GM21447 (cell line): ENCODE measurements around the gene MAP2.
"Not testable (repeated sequence)": the region's sequence is repeated elsewhere in the genome, so short reads cannot be mapped to it uniquely, and the experiment has no call there.

Source experiments
- ATAC-seq: cut with Tn5 transposase; IDR thresholded peaks from one replicate; pipeline ENCODE4 v1.9.1; 2021; ENCODE audit not compliant: unreplicated experiment

Gene MAP2

GRCh38 chr2:209584472-209584871, 160.6 kb downstream of the MAP2 start:
- no peak for ATAC-seq

GRCh38 chr2:209584915-209585314, 161.1 kb downstream of the MAP2 start:
- no peak for ATAC-seq

GRCh38 chr2:209591021-209591420, 167.2 kb downstream of the MAP2 start:
- ATAC-seq: no peak

GRCh38 chr2:209592106-209592505, 168.3 kb downstream of the MAP2 start:
- ATAC-seq: no peak

GRCh38 chr2:209593930-209594329, 170.1 kb downstream of the MAP2 start:
- ATAC-seq: no peak

- ATAC-seq: no peak
These were observed 172.4 kb downstream of the MAP2 start for GRCh38 chr2:209596262-209596661.

- not testable (repeated sequence) for ATAC-seq
These were observed 174.4 kb downstream of the MAP2 start for GRCh38 chr2:209598227-209598626.

GRCh38 chr2:209600341-209601171, 176.7 kb downstream of the MAP2 start:
- ATAC-seq: no peak

- no peak for ATAC-seq
These were observed 177.7 kb downstream of the MAP2 start for GRCh38 chr2:209601497-209601896.

- no peak for ATAC-seq
These were observed 178.4 kb downstream of the MAP2 start for GRCh38 chr2:209602259-209602658.

- no peak for ATAC-seq
These were observed 185.7 kb downstream of the MAP2 start for GRCh38 chr2:209609531-209609930.

- ATAC-seq: no peak
These were observed 186.8 kb downstream of the MAP2 start for GRCh38 chr2:209610631-209611030.

- ATAC-seq: no peak
These were observed 189.9 kb downstream of the MAP2 start for GRCh38 chr2:209613649-209614305.

GRCh38 chr2:209614690-209615369, 191.0 kb downstream of the MAP2 start:
- ATAC-seq: no peak

GRCh38 chr2:209619782-209620181, 195.9 kb downstream of the MAP2 start:
- peak; percentile 62 for ATAC-seq

- no peak for ATAC-seq
These were observed 200.5 kb downstream of the MAP2 start for GRCh38 chr2:209624192-209624938.

GRCh38 chr2:209629597-209629996, 205.8 kb downstream of the MAP2 start:
- ATAC-seq: no peak

GRCh38 chr2:209633911-209634310, 210.1 kb downstream of the MAP2 start:
- no peak for ATAC-seq

GRCh38 chr2:209636076-209636475, 212.2 kb downstream of the MAP2 start:
- ATAC-seq: no peak

GRCh38 chr2:209637293-209637692, 213.4 kb downstream of the MAP2 start:
- ATAC-seq: no peak

GRCh38 chr2:209638346-209638745, 214.5 kb downstream of the MAP2 start:
- ATAC-seq: no peak
